HepG2 (cell line): ENCODE results near the gene VTN. TPM values are rescaled to one million over a fixed set of nuclear protein-coding genes. Genes with fewer than 3 reads are reported as not detected.

ENCODE experiments used
- AKAP8 ChIP-seq: sonication (generic); formaldehyde crosslinking; IDR thresholded peaks from 2 replicates; pipeline ENCODE4 v1.5.1; 2020; ENCODE audit warnings: mild to moderate bottlenecking, missing genetic modification reagents
- AKNA ChIP-seq: sonication (generic); formaldehyde crosslinking; IDR thresholded peaks from 2 replicates; pipeline ENCODE4 v1.4.0; 2020; ENCODE audit warnings: missing genetic modification reagents, borderline replicate concordance
- CCAR2 ChIP-seq: fragments of 200-400 bp; formaldehyde crosslinking; optimal IDR thresholded peaks from 2 replicates; pipeline ENCODE3; 2018; ENCODE audit warnings: low read depth, mild to moderate bottlenecking, low read length, moderate library complexity
- NFRKB ChIP-seq: fragments of 450-650 bp; IDR thresholded peaks from 2 replicates; pipeline ENCODE4 v1.6.1; 2017
- NR0B2 ChIP-seq: sonication (generic); formaldehyde crosslinking; IDR thresholded peaks from 2 replicates; pipeline ENCODE4 v1.4.0; 2020; ENCODE audit warnings: mild to moderate bottlenecking, missing genetic modification reagents
- SOX13 ChIP-seq, 3 experiments: fragments of 450-650 bp in 1 of 3; sonication (generic) in 1 of 3; formaldehyde crosslinking in 1 of 3; IDR thresholded peaks in 2 of 3; conservative IDR thresholded peaks in 1 of 3; 2 replicates each; pipeline versions ENCODE4 v1.5.0 to v1.6.1; 2016 to 2020; ENCODE audit warnings: antibody characterized with exemption in 1 of 3, mild to moderate bottlenecking in 1 of 3, missing compliant biosample characterization in 1 of 3, missing genetic modification reagents in 1 of 3, moderate library complexity in 1 of 3
- THAP9 ChIP-seq: sonication (generic); formaldehyde crosslinking; IDR thresholded peaks from 2 replicates; pipeline ENCODE4; 2020; ENCODE audit warnings: missing genetic modification reagents, mild to moderate bottlenecking, borderline replicate concordance
- UBTF ChIP-seq: sonication (generic); formaldehyde crosslinking; IDR thresholded peaks from 2 replicates; pipeline ENCODE4 v1.4.0; 2020; ENCODE audit warnings: mild to moderate bottlenecking, missing genetic modification reagents
- ZNF275 ChIP-seq: sonication (generic); formaldehyde crosslinking; IDR thresholded peaks from 2 replicates; pipeline ENCODE4 v1.8.0; 2022; ENCODE audit warnings: missing genetic modification reagents, mild to moderate bottlenecking, inconsistent platforms, borderline replicate concordance
- ZNF563 ChIP-seq: sonication (generic); formaldehyde crosslinking; IDR thresholded peaks from 2 replicates; pipeline ENCODE4 v1.8.0; 2022; ENCODE audit warnings: mild to moderate bottlenecking, moderate library complexity, missing genetic modification reagents
- polyA plus RNA-seq, 8 experiments: library from polyadenylated mRNA; depleted of rRNA in 3 of 8; stranded (reverse) in 7 of 8; unstranded in 1 of 8; fragments of >200 nt; fragmentation: Illumina TruSeq in 4 of 8; extraction: Trizol in 4 of 8; gene quantifications; 2 replicates each; pipeline versions ENCODE4 v1.2.1 to v1.2.3, GENCODE V29; 2011 to 2016; ENCODE audit warnings: low read depth in 4 of 8, missing spikeins in 1 of 8, mixed read lengths in 1 of 8; ENCODE audit not compliant: insufficient read depth in 1 of 8
- total RNA-seq, 5 experiments: library from RNA; depleted of rRNA; stranded (reverse); fragments of >200 nt; fragmentation: Illumina TruSeq; extraction: Trizol; gene quantifications; 2 replicates each; pipeline ENCODE4 v1.2.3, GENCODE V29; 2016; ENCODE audit warnings: low read depth in 1 of 5

The VTN gene
- total and polyA plus RNA-seq, 2 of the 13 experiments (the other 11 are each of a cell fraction or from before 2014, with no cell fraction given) = 108 to 131 TPM

- TF ChIP-seq AKNA (CRISPR knock-in tag) (no peak), UBTF (no peak), SOX13 (IDR thresholded peaks at IDR 0.05) (no peak), SOX13 (CRISPR knock-in tag; conservative IDR thresholded peaks at IDR 0.05 in 1 of 2, IDR thresholded peaks at IDR 0.05 in 1 of 2) (no peak), ZNF275 (CRISPR knock-in tag) (no peak), THAP9 (peak; percentile 16; the same call in 1 of the 2 replicates), NR0B2 (CRISPR knock-in tag) (no peak), ZNF563 (CRISPR knock-in tag) (0 out of 2 replicates have a peak, but pooled peaks have one; percentile 11), NFRKB (no peak), AKAP8 (CRISPR knock-in tag) (peak; percentile 10; the same call in 1 of the 2 replicates), CCAR2 (no peak)
These were observed 22.7 kb downstream of the VTN start (continued) for GRCh38 chr17:28347261-28347891.
